Activated naive CD4-positive, alpha-beta T cell (primary cell): ENCODE data around the gene TRPC5OS.

ENCODE experiments used
- DNase-seq, 4 experiments: peaks; one replicate each; lab custom pipeline; 2025; lab: John Stamatoyannopoulos, UW

The TRPC5OS gene

DNA sequence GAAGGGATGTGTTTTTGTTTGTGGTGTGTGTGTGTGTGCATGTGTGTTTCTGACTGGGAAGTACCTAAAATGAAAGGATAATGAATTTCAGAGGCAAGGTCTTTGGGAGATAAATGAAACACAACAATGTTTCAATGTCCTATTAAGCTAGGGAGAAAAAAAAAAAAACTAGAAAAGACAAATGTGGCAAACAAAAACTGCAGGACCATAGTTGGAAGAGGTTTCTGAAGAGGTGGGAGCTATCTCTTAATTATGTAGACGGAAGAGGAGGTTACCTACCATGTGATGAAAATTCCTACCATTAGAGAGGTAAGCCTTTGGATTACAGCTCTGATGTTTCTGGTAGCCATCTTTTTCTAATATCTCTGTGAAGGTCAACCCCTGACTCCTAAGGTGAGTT is at the start of gene TRPC5OS:
TRPC5OS (plus strand) TSS at position 301 of the 400 bp plus-strand sequence. CDS start 25,669 bp downstream, outside the sequence.
- DNase-seq, result no peak

DNA sequence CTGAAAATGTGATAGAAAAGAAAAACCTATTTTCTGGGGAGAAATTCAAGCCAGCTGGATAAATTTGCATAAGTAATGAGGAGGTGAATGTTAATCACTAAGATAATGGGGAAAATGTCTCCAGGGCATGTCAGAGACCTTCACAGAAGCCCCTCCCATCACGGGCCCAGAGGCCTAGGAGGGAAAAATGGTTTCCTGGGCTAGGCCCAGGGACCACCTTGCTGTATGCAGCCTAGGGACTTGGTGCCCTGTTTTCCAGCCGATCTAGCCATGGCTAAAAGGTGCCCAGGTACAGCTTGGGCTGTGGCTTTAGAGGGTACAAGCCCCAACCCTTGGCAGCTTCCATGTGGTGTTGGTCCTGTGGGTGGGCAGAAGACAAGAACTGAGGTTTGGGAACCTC is 46.6 kb upstream of the TRPC5OS start:
- no peak for DNase-seq

DNA sequence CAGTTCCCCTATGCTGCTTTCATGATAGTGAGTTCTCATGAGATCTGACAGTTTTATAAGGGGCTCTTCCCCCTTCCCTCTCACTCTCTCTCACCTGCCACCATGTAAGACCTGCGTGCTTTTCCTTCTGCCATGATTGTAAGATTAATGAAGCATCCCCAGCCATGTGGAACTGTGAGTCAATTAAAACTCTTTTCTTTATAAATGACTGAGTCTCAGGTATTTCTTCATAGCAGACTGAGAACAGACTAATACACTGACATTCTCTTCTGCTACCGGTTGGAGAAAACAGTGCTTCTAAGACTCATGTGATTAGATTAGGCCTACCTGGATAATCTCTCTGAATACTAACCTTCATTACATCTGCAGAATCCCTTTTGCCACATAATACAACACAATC is 45.4 kb upstream of the TRPC5OS start:
- DNase-seq, result no peak

DNA sequence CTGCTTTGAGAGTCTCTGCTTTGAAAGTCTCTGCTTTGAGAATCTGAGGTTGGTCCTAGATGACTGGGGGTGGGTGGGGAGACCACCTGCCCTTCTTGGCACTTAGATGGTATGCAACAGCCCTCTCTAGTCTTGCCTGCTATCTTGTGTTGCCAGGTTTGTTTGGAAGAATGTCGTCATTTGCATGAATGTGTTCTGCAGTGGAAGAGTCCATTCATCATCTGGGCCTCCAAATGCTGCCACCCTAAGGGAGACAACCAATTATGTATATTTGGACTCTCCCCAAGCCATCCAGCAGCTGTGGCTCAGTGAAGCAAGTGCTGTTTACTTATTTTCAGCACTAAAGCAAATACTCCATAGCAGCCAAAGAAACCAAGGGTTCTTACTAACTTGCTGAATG is 44.6 kb upstream of the TRPC5OS start:
- no peak for DNase-seq

DNA sequence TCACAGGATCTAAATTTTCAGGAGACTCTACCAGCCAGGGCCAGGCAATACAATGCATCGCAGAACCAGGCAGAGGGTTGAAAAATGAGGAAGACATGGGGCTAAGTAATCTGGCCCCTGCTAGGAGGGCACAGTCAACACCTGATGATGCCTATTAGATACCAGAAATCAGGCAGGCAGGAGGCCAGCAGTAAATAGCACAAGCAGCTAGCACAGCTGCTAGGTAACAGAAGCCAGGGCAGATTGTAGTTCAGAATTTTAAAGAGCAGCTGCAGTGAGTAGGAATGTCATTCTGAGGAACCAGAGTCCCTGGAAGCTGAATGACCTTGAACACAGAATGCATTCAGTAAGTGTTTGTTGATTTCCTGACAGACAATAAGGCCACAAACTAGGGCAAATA is 38.8 kb upstream of the TRPC5OS start:
- no peak for DNase-seq

DNA sequence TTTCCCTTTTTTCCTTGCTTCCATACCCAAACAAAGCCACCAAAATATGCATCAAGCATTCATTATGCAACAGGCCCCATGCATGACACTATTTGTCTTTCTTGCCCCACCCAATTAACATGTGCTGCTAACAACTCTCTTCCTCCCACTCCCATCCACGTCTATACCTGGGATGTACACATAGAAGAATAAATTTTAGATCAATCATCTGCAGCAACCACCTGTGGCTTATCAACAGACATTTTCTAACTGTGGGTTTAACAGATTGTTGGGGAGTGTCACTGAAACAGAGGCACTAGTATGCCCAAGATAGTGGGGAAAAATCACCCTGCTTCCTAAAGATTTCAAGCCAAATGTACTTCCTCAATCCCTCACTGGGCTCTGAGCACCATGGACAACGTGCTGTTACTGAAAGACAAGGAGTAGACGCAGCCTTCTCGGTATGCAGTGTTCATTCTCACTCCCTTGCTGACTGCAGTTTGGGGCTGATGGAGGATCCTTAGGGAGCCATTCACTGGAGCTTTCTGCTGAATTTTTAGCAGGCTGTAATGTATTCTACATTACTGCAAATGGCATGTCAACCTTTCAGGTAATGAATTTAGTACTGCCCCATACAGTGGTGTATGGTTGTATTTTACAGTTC is 28.4 kb upstream of the TRPC5OS start:
- no peak for DNase-seq

DNA sequence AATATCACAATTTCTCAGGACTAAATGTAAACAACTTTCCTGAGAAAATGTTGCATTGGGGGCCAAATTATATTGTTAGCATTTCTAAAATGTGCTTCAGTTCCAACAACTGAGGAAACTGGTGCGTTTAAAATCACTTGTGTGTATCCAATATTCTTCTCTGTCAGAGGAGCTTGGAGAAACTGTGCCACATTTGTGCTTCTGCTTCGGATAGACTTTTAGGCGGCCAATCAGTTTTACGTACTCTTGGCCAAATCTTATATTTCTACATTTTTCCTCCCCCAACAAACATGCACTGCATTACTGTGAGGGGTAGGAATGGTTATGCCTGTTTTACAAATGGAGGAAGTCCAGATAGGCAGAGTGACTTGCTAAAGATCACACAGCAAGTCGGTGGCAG is 27.4 kb upstream of the TRPC5OS start:
- DNase-seq, result no peak

DNA sequence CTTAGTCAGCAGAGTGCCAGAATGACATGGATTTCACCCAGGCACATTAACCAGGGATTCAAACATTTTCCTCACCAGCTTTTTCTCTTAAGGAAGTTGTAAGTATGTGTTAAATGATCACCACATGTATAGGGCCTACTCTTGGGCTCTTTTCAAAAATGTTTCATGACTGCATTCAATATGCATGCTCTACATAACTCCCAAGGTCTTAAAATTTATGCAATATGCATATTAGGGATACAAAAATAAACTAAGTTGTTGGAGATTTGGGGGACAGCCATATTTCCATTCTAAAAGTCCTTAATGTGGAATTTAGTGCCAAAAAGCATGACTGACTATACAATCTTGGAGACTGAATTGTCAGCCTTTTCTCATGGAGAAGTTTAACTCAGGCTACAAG is 25.0 kb upstream of the TRPC5OS start:
- DNase-seq, result no peak

DNA sequence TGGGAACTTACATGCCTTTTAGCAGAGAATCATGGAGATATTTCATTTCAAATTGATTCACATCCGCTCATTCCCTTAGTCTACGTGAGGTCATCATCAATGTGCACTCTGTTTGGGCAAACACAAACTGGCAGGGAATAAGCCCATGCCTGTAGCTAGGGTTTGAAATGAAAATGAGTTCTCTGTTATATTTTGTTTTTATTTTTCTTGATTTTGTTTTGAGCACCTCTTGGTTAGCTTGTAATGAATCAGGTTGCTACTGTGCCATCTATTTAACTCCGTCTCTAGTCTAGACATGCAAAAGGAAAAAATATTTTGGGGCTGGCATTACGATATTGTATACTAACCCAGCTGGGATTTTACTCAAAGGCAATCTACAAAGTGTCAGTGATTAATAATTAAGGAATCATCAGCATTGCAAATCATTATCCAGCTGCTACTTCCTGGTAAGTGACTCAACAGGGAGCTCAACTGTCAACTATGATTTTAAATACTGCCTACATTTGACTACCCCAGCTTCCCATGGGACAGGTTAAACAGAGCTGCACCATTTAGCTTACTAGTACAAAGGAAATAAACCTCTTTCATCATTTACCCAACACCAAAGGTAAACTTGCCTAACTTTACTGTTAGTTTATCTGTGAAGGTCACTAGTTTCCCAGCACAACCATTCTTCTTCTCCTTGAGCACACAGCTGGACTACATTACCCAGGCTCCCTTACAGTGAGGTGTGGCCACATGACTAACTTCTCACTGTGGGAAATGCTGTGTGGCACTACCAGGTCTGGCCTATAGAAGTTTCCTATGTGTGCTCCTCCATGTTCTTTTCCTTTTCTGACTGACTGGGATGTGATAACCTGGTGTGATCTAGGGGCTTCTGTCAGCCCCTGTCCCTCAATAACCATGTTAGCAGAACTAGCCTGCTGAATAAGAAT is 21.2 kb upstream of the TRPC5OS start:
- no peak for DNase-seq

DNA sequence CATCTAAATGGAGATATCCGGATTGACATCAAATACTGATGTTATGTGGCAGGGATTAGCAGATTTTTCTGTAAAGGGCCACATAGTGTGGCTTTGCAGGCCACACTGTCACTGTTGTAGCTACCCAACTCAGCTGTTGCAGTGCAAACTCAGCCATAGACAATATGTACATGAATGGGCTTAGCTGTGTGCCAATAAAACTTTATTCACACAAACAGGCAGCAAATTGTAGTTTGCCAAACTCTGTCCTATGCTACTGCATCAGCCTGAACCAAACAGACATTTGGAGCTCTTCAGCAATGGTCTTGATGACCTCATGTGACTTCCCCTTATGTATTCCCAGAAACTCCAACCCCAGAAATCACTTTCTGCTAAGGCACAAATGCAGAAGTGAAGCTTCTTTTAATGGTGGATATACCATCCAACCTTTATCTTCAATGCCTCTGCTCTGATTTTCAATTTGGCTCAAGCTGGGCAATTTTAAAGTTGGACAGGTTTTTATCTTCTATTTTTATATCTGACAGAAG is 18.4 kb upstream of the TRPC5OS start:
- DNase-seq, result no peak

DNA sequence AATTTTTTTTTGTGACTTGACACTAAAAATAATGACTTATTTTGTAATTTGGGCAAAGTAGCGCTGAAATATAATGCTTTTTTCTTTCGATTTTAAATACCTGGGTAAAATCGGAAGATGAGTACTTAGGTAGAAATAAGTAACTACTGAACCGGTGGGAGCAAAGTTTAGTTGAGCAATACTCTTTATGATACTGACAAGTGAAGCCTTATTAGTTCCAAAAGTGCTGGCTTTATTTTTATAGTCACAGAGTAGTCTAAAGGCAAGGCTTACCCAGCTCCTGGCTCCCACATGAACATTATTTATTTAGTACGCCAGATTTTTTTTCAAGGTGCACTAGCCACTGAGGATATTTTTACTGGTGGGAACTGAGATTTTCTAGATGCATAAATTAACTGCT is 14.4 kb upstream of the TRPC5OS start:
- DNase-seq, result no peak

DNA sequence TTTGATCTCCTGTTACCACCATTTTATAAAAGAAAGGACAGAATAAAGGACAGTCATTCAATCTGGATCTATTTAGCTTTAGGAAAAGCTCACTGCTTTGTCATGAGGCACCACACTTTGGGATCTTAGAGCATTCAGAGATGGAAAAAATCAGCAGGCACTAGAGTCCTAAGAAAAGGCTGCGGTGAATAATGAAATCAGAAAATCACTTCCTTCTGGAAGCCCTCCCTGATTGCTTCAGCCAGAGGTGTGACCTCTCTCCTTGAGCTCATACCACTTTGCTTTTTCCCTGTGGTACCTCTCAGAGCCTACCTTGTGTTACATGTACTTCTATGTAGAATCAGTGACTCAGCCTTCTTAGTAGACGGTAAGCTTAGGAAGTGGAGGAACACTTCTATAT is 8.7 kb upstream of the TRPC5OS start:
- DNase-seq, result no peak

DNA sequence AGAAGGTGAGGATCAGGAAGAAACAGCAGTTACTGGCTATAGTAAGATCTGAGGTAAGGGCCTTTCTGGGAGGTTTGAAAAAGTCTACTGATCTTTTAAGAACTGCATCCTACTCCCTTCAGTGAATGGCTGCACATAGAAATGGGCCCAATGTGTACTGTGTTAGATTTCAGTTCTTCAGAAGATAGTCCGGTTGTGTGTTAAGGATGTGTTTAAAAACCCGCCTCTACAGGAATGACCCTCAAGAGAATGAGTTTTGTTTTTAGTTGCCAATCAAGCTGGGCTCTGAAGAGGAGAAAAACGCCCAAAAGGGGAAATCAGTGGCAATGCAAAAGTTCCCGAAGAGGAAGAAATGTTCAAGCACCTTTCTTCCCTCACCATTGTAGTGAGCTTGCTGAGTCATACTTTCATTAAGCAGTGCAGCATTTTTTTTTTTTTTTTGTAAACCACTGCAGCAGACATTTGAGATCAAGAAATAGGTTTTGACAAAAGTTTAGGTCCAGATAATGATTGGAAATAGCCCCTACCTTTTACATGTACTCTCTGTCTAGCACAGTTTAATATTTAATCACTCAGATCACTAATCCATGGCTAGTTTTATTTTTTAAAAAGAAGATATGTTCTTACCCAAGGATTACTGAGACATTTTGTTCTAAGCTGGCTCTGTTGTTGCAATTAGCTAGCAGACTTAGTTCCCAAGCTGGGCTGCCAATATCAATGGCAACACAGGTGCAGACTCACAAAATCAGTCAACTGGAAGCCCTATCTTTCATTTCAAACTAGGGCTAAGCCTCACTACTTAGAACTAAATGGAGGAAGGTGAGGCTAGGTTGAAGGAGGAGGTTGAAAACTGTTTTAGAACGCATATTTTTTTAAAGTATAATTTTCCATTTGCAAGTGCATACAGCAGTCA is 7.0 kb upstream of the TRPC5OS start:
- no peak for DNase-seq

DNA sequence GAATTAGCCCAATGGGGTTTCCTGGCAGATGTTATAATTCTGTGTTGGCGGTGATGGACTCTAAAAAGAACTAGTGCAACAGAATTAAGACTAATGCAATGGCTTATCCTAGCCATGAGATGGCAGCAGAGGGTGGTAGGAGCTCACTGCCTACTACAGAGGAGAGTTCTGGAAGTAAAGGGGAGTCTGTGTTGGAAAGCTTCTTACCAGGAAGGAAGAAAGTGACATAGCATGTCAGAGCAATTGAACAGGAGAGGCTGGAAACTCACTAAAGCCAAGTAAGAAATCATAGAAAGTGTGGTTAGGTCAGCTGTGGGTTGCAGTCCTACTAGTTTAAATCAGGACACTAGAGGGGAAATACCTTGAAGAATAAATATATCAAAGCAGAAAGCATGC is 6.3 kb upstream of the TRPC5OS start:
- DNase-seq, result no peak

DNA sequence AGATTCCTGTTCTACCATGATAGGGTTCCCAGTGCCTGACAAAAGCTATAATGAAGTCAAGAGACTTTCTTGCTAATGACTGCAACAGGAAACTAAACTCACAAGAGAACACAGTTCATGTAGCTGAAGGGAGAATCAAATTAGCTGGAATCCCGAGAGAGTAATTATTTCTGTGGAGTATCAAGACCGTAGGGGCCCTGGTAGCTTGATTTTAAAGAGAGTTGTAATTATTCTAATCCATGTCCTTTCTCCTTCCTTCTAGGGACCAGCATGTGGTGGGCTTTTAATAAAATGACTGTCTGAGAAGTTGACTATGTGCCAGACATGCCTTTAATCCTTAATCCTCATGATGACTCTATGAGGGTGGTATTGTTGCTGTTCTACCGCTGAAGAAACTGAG is 1.7 kb upstream of the TRPC5OS start:
- DNase-seq, result no peak

DNA sequence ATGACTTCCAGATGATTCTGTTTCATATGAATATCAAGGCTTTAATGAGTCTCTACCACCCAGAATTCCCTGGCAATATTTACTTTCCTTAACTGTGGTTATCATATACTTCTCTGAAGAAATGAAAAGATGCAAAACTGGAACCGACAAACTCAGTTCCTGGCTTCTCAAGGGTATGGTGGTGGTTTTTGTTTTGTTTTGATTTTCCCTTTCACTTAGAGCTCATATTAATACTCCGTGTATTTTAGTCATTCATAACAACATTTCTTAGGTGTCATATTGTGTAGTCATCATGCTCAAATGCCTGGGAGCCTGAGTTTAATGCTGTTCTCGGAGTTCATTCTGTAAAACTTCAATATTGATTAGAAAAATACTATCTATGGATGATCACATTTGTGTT is 665 bp downstream of the TRPC5OS start:
- DNase-seq, result no peak

DNA sequence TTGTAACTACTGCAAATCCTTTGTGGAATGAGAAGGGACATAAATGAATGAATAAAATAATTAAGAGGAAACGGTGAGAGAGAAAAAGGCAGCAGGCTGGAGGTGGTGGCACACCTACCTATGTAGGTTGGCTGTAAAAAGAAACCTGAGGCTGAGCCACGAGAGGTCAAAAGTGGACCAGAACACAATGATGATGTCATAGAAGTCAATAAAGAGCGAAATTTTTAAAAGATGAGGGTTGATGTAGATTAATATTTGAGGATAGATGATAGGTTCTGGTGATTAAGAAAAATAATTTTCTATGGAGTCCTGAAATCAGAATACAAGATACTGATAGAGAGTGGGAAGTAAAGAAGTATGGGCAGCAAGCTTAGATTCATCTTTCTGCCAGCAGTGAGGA is 1.7 kb downstream of the TRPC5OS start:
- no peak for DNase-seq

DNA sequence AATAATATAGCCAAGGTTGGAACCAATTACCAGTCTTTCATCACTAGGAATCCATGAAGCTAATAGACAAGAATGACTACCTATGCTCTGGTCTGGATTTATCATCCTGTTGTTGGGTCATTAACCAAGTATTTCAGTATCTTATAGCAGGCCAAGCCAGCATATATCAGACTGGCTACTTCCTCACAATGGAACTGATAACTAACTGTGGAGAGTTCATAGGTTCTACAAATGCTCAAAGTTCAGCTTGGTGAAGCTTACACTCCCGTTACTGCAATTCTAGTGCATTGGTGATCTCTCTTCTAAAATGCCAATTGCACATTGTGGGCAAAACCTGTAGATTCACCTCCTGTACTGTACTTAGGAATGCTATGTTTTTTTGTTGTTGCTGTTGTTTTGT is 4.8 kb downstream of the TRPC5OS start:
- DNase-seq, result no peak

DNA sequence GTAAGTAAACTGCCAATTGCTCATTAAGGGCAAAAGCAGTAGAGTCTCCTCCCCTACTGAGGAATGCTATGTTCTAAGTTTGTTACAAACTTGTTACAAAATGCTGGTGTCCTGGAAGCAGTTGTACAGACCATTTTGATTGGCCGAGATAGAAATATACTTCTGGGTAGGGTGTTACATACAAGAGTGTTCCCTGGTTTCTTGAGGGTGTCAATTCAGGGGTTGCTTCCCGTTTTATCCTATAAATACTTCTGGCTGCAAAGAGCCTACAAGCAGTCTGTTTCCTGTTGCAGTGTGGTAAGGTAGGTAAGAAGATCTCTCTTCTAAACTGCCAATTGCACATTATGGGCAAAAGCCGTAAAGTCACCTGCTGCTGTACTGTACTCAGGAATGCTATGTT is 5.7 kb downstream of the TRPC5OS start:
- DNase-seq, result no peak

DNA sequence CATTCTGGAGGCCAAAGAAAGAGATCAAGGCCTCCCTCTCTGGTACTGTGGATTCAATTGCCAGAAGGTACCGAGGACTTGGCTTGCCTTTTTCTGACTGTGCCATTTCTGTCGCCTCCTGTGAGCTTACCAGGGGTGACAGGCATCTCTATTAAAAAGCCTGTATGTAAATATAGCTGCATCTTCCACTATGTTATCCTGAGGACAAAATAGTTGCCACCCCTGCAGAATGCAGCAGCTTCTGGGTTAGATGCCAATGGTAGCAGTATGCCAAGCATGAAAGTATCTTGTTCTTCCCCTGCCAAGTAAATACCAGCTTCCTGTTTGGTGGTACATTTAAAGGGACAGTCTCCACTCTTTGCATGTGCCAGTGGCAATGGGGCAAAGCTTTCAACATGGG is 10.7 kb downstream of the TRPC5OS start:
- no peak for DNase-seq

DNA sequence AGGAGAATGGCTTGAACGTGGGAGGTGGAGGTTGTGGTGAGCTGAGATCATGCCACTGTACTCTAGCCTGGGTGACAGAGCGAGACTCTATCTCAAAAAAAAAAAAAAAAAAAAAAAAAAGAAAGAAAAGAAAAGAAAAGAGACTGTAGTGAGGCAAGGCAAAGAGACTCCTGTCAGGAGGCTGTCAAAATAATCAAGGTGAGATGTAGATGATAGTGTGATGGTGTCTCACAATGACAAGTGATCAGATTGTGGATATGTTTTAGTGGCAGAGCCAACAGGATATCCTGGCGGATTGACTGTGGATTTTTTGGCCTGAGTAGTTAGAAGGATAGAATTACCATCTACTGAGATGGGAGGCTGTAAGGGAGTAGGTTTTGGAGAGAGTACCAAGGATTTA is 12.6 kb downstream of the TRPC5OS start:
- no peak for DNase-seq

DNA sequence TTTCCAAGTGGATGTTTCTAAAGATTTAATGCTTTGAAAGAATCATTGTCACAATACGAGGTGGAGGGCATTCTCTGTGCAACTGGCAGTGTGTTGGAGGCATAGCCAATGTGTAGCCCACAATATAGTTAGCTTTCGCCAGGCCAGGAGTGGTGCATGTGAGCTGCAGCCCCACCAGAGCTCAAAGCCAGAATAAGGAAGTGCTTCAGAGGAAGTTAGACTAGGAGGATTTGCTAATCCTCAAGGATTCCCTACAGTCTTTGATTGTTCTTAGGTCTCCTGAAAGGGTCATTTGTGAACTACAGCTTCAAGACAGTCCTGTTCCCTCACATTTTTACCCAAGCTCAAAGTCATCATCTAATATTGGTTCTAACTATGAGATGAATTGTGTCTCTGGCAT is 16.4 kb downstream of the TRPC5OS start:
- no peak for DNase-seq
